ACHN (cell line): Measurements from ENCODE around the gene DUSP15.

Experiments
- DNase-seq: peaks from one replicate; pipeline ENCODE4 v3.0.0-alpha.2; 2015
- in situ Hi-C: cut with HindIII; loops from 2 replicates; pipeline ENCODE4 v1.10.0; 2017; ENCODE audit warnings: low sequenced_read_pairs, low pct_ligation_motif_present, low pct_unique_long_range_greater_than_20kb

Gene DUSP15

GRCh38 chr20:31844737-31845299, 25.5 kb downstream of the DUSP15 start:
- in situ Hi-C loops = no loop called here
- no peak for DNase-seq

GRCh38 chr20:31843881-31844280, 26.4 kb downstream of the DUSP15 start:
- DNase-seq = no peak
- in situ Hi-C loops = no loop called here

GRCh38 chr20:31843288-31843687, 27.0 kb downstream of the DUSP15 start:
- in situ Hi-C loops = no loop called here
- no peak for DNase-seq

GRCh38 chr20:31842471-31843157, 27.7 kb downstream of the DUSP15 start:
- in situ Hi-C loops = no loop called here
- peak; percentile 57 for DNase-seq

- peak; percentile 67 for DNase-seq
- in situ Hi-C loops = no loop called here
These were observed 28.4 kb downstream of the DUSP15 start for GRCh38 chr20:31841928-31842327.

GRCh38 chr20:31840906-31841816, 29.2 kb downstream of the DUSP15 start:
- in situ Hi-C loops = no loop called here
- peak; percentile 7 for DNase-seq

- peak; percentile 6 for DNase-seq
- in situ Hi-C loops = no loop called here
These were observed 30.4 kb downstream of the DUSP15 start for GRCh38 chr20:31839782-31840487.

- in situ Hi-C loops = no loop called here
These were observed 31.6 kb downstream of the DUSP15 start for GRCh38 chr20:31838646-31839292.

GRCh38 chr20:31837896-31838397, 32.4 kb downstream of the DUSP15 start:
- peak; percentile 53 for DNase-seq
- in situ Hi-C loops = no loop called here

More at GRCh38 chr20:31838646-31839292, 31.6 kb downstream of the DUSP15 start:
- peak; percentile 45 for DNase-seq

GRCh38 chr20:31836853-31837608, 33.3 kb downstream of the DUSP15 start:
- in situ Hi-C loops = no loop called here
- DNase-seq = no peak

GRCh38 chr20:31835977-31836852, 34.1 kb downstream of the DUSP15 start:
- in situ Hi-C loops = no loop called here
- DNase-seq = peak; percentile 93

GRCh38 chr20:31835554-31835953, 34.8 kb downstream of the DUSP15 start:
- DNase-seq = no peak
- in situ Hi-C loops = no loop called here

GRCh38 chr20:31833931-31834521, 36.3 kb downstream of the DUSP15 start:
- no peak for DNase-seq
- in situ Hi-C loops = no loop called here

- in situ Hi-C loops = no loop called here
- peak; percentile 57 for DNase-seq
These were observed 37.0 kb downstream of the DUSP15 start for GRCh38 chr20:31833130-31833930.

- in situ Hi-C loops = no loop called here
- no peak for DNase-seq
These were observed 38.5 kb downstream of the DUSP15 start for GRCh38 chr20:31831771-31832306.
